MCF 10A (cell line): ENCODE data around the gene ZCCHC10. TPM values are rescaled to one million over a fixed set of nuclear protein-coding genes. Genes with fewer than 3 reads are reported as not detected.
A peak's percentile ranks its signal among the peaks of the same experiment; 100 is the strongest.

Experiments
- BruUV-seq: library from RNA; stranded (reverse); fragments of 400-500 nt; replicated peaks from 2 replicates; lab custom pipeline; 2021; lab: Mats Ljungman, UMichigan
- CTCF ChIA-PET: fragments of 300-600 bp; sonication (Branson Sonifier 250); formaldehyde crosslinking; extraction: SDS; loops from one replicate; lab custom pipeline; 2021; ENCODE audit warnings: antibody characterized with exemption, inconsistent platforms; lab: Yijun Ruan, JAX
- POLR2A ChIA-PET: fragments of 300-600, 350-650 bp; sonication (Branson Sonifier 250); formaldehyde crosslinking; extraction: SDS; loops from one replicate; lab custom pipeline; 2020; ENCODE audit warnings: antibody characterized with exemption, inconsistent platforms; lab: Yijun Ruan, JAX
- DNase-seq: peaks from one replicate; pipeline ENCODE4 v3.0.0-alpha.2; 2018; ENCODE audit not compliant: unreplicated experiment
- H3K27ac Mint-ChIP-seq: one replicate; pipeline ENCODE4 v1.8.0; 2022; ENCODE audit warnings: mild to moderate bottlenecking, low read depth, mixed read lengths; ENCODE audit not compliant: unreplicated experiment
- H3K27me3 Mint-ChIP-seq: one replicate; pipeline ENCODE4 v1.8.0; 2022; ENCODE audit warnings: mixed read lengths; ENCODE audit not compliant: insufficient read depth, unreplicated experiment
- H3K36me3 Mint-ChIP-seq: one replicate; pipeline ENCODE4 v1.8.0; 2022; ENCODE audit warnings: mild to moderate bottlenecking, moderate library complexity, mixed read lengths; ENCODE audit not compliant: insufficient read depth, unreplicated experiment
- H3K4me1 Mint-ChIP-seq: one replicate; pipeline ENCODE4 v1.8.0; 2022; ENCODE audit warnings: mixed read lengths; ENCODE audit not compliant: insufficient read depth, unreplicated experiment
- H3K4me3 Mint-ChIP-seq: one replicate; pipeline ENCODE4 v1.8.0; 2022; ENCODE audit warnings: mild to moderate bottlenecking, moderate library complexity, mixed read lengths; ENCODE audit not compliant: unreplicated experiment
- H3K9me3 Mint-ChIP-seq: one replicate; pipeline ENCODE4 v1.8.0; 2022; ENCODE audit warnings: mixed read lengths; ENCODE audit not compliant: unreplicated experiment
- CTCF ChIP-seq: fragments of 200-600 bp; IDR thresholded peaks from one replicate; pipeline ENCODE4 v1.8.0; 2022; ENCODE audit warnings: antibody characterized with exemption, mild to moderate bottlenecking; ENCODE audit not compliant: unreplicated experiment
- intact Hi-C: fragments of 100-400 bp; cut with micrococcal nuclease; formaldehyde crosslinking; loops from 2 replicates; pipeline ENCODE4 v1.14.1; 2022
- total RNA-seq: library from RNA; stranded (reverse); gene quantifications from 2 replicates; pipeline ENCODE4 v1.2.3, GENCODE V29; 2022

ZCCHC10 gene
- total RNA-seq, 1 experiment from 2014 or later, result 35.0 TPM

- Mint-ChIP-seq H3K4me3 (no peak overlapping the region), H3K4me1 (peaks cover 33% of the 10 kb centered on the region), H3K27me3 (no peaks in the 10 kb centered on the region), H3K9me3 (no peaks in the 10 kb centered on the region), H3K36me3 (peaks cover 33% of the 10 kb centered on the region), H3K27ac (no peak overlapping the region)
- intact Hi-C loops, result no loop called here
- peak; percentile 6 for DNase-seq
- ChIA-PET POLR2A (interaction anchor here (1.0 kb wide), 1 partner anchor 14 kb away, joined by 4 read pairs; no protein-coding TSS in a partner anchor), CTCF (no interaction called here)
- no peak for TF ChIP-seq CTCF
- no TSS peak for BruUV-seq
These were observed 78.7 kb downstream of the ZCCHC10 start for GRCh38 chr5:132947671-132948070.

Other genes starting within 250 kb of the ZCCHC10 start
- gene SEPTIN8, start 249.3 kb downstream of the ZCCHC10 start, total RNA-seq, result 34.8 and 53.1 TPM in 2 replicates
- gene SOWAHA, start 213.2 kb downstream of the ZCCHC10 start, total RNA-seq, result not detected in 2 replicates
- gene SHROOM1, start 195.9 kb downstream of the ZCCHC10 start, total RNA-seq, result 20.5 and 22.7 TPM in 2 replicates
- gene GDF9, start 160.1 kb downstream of the ZCCHC10 start, total RNA-seq, result 0.51 and 0.79 TPM in 2 replicates
- 974 and 1,181 TPM in 2 replicates for gene UQCRQ, start 159.9 kb downstream of the ZCCHC10 start, total RNA-seq
- 2.9 and 3.2 TPM in 2 replicates for gene LEAP2, start 152.9 kb downstream of the ZCCHC10 start, total RNA-seq
- 200 and 206 TPM in 2 replicates for gene AFF4, start 62.9 kb downstream of the ZCCHC10 start, total RNA-seq
- 173 and 218 TPM in 2 replicates for gene HSPA4, start 25.5 kb upstream of the ZCCHC10 start, total RNA-seq